HepG2 (cell line): Measurements from ENCODE around the gene FN1. TPM values are rescaled to one million over a fixed set of nuclear protein-coding genes. Genes with fewer than 3 reads are reported as not detected.

Experiments
- ARNT2 ChIP-seq: sonication (generic); formaldehyde crosslinking; IDR thresholded peaks from 2 replicates; pipeline ENCODE4 v1.8.0; 2022; ENCODE audit warnings: mild to moderate bottlenecking, low read depth, missing genetic modification reagents, moderate library complexity
- EZH2 ChIP-seq: conservative IDR thresholded peaks from 2 replicates; pipeline ENCODE4 v1.6.1; 2012; ENCODE audit warnings: mild to moderate bottlenecking, low read depth, low read length, moderate library complexity
- MAFG ChIP-seq: sonication (generic); formaldehyde crosslinking; IDR thresholded peaks from 2 replicates; pipeline ENCODE4 v1.5.1; 2020; ENCODE audit warnings: mild to moderate bottlenecking, missing genetic modification reagents
- NFRKB ChIP-seq: fragments of 450-650 bp; IDR thresholded peaks from 2 replicates; pipeline ENCODE4 v1.6.1; 2017
- PAF1 ChIP-seq: IDR thresholded peaks from 2 replicates; pipeline ENCODE4 v1.6.1; 2016; ENCODE audit warnings: missing genetic modification reagents, missing compliant biosample characterization
- POLR2A ChIP-seq, 2 experiments: IDR thresholded peaks; 2 replicates each; pipeline ENCODE4 v1.6.1; 2011; ENCODE audit warnings: low read depth in 2 of 2, low read length in 2 of 2, mild to moderate bottlenecking in 1 of 2, moderate library complexity in 1 of 2; ENCODE audit not compliant: insufficient read depth in 1 of 2
- SAFB2 ChIP-seq: sonication (generic); formaldehyde crosslinking; IDR thresholded peaks from 2 replicates; pipeline ENCODE4 v1.5.1; 2020; ENCODE audit warnings: missing genetic modification reagents, low read depth, mild to moderate bottlenecking, borderline replicate concordance
- ZNF709 ChIP-seq: sonication (generic); formaldehyde crosslinking; IDR thresholded peaks from 2 replicates; pipeline ENCODE4 v1.5.0; 2020; ENCODE audit warnings: mild to moderate bottlenecking, missing genetic modification reagents
- polyA plus RNA-seq, 8 experiments: library from polyadenylated mRNA; depleted of rRNA in 3 of 8; stranded (reverse) in 7 of 8; unstranded in 1 of 8; fragments of >200 nt; fragmentation: Illumina TruSeq in 4 of 8; extraction: Trizol in 4 of 8; gene quantifications; 2 replicates each; pipeline versions ENCODE4 v1.2.1 to v1.2.3, GENCODE V29; 2011 to 2016; ENCODE audit warnings: low read depth in 4 of 8, missing spikeins in 1 of 8, mixed read lengths in 1 of 8; ENCODE audit not compliant: insufficient read depth in 1 of 8
- total RNA-seq, 5 experiments: library from RNA; depleted of rRNA; stranded (reverse); fragments of >200 nt; fragmentation: Illumina TruSeq; extraction: Trizol; gene quantifications; 2 replicates each; pipeline ENCODE4 v1.2.3, GENCODE V29; 2016; ENCODE audit warnings: low read depth in 1 of 5
- TF ChIP-seq, protein P1 (sequence below): sonication (generic); formaldehyde crosslinking; IDR thresholded peaks from 2 replicates; pipeline ENCODE4 v1.4.0; 2020; ENCODE audit warnings: missing genetic modification reagents, borderline replicate concordance
- TF ChIP-seq, protein P2 (sequence below): sonication (generic); formaldehyde crosslinking; IDR thresholded peaks from 2 replicates; pipeline ENCODE4 v1.5.1; 2020; ENCODE audit warnings: mild to moderate bottlenecking, missing genetic modification reagents, moderate library complexity
- TF ChIP-seq, protein P3 (sequence below): sonication (generic); formaldehyde crosslinking; IDR thresholded peaks from 2 replicates; pipeline ENCODE4 v1.5.1; 2020; ENCODE audit warnings: mild to moderate bottlenecking, missing genetic modification reagents
- TF ChIP-seq, protein P4 (sequence below): sonication (generic); formaldehyde crosslinking; IDR thresholded peaks from 2 replicates; pipeline ENCODE4 v1.8.1; 2023; ENCODE audit warnings: mild to moderate bottlenecking, moderate library complexity, missing genetic modification reagents
- TF ChIP-seq, protein P5 (sequence below): sonication (generic); formaldehyde crosslinking; IDR thresholded peaks from 2 replicates; pipeline ENCODE4 v1.4.0; 2020; ENCODE audit warnings: missing genetic modification reagents

Gene FN1
- total and polyA plus RNA-seq, 2 of the 13 experiments (the other 11 are each of a cell fraction or from before 2014, with no cell fraction given), result 1,847 to 6,471 TPM

DNA sequence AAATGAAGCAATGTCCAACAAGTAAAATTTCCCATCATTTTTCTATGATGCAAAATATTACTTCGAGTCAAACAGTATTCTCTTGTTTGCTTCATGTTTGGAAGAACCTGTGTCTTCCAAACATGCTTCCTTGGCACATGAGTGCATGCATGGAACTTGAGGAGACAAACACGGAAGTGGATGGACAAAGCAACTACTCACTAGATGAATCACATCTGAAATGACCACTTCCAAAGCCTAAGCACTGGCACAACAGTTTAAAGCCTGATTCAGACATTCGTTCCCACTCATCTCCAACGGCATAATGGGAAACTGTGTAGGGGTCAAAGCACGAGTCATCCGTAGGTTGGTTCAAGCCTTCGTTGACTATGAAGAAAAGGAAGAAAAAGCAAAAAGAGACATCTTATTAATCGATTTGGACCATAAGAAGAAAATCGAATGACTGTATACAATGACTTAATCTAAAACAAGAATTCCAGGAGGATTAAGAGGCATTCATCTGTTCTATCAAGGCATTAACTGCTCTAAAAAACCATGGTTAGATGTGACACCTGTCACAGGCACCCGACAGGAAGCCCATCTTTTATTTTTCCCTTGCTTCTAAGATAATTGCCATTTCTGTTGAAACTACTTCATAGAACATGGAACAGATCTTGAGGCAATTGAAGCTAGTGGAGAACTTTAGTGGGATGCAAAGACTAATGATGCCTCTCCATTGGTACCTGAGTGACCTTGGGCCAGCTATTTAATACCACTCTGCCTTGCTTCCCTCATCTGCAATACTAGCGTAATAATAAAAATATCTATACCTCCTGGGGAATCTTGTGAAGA, 68.0 kb downstream of the FN1 start (continued):
- TF ChIP-seq, protein P1, sequence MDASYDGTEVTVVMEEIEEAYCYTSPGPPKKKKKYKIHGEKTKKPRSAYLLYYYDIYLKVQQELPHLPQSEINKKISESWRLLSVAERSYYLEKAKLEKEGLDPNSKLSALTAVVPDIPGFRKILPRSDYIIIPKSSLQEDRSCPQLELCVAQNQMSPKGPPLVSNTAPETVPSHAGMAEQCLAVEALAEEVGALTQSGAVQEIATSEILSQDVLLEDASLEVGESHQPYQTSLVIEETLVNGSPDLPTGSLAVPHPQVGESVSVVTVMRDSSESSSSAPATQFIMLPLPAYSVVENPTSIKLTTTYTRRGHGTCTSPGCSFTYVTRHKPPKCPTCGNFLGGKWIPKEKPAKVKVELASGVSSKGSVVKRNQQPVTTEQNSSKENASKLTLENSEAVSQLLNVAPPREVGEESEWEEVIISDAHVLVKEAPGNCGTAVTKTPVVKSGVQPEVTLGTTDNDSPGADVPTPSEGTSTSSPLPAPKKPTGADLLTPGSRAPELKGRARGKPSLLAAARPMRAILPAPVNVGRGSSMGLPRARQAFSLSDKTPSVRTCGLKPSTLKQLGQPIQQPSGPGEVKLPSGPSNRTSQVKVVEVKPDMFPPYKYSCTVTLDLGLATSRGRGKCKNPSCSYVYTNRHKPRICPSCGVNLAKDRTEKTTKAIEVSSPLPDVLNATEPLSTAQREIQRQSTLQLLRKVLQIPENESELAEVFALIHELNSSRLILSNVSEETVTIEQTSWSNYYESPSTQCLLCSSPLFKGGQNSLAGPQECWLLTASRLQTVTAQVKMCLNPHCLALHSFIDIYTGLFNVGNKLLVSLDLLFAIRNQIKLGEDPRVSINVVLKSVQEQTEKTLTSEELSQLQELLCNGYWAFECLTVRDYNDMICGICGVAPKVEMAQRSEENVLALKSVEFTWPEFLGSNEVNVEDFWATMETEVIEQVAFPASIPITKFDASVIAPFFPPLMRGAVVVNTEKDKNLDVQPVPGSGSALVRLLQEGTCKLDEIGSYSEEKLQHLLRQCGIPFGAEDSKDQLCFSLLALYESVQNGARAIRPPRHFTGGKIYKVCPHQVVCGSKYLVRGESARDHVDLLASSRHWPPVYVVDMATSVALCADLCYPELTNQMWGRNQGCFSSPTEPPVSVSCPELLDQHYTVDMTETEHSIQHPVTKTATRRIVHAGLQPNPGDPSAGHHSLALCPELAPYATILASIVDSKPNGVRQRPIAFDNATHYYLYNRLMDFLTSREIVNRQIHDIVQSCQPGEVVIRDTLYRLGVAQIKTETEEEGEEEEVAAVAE, result no peak
- TF ChIP-seq ZNF709 (no peak), NFRKB (no peak), ARNT2 (CRISPR knock-in tag) (no peak), EZH2 (no peak), MAFG (CRISPR knock-in tag) (no peak), POLR2A (IDR thresholded peaks at IDR 0.05; ENCODE audit: insufficient read depth in 1 of 2, low read depth in 2 of 2, low read length in 2 of 2) (peak in 1 of 2 experiments; percentile 44; a peak in 2 of 4 replicates), SAFB2 (CRISPR knock-in tag) (no peak), PAF1 (peak; percentile 68; the same call in 1 of the 2 replicates)
- TF ChIP-seq, protein P2, sequence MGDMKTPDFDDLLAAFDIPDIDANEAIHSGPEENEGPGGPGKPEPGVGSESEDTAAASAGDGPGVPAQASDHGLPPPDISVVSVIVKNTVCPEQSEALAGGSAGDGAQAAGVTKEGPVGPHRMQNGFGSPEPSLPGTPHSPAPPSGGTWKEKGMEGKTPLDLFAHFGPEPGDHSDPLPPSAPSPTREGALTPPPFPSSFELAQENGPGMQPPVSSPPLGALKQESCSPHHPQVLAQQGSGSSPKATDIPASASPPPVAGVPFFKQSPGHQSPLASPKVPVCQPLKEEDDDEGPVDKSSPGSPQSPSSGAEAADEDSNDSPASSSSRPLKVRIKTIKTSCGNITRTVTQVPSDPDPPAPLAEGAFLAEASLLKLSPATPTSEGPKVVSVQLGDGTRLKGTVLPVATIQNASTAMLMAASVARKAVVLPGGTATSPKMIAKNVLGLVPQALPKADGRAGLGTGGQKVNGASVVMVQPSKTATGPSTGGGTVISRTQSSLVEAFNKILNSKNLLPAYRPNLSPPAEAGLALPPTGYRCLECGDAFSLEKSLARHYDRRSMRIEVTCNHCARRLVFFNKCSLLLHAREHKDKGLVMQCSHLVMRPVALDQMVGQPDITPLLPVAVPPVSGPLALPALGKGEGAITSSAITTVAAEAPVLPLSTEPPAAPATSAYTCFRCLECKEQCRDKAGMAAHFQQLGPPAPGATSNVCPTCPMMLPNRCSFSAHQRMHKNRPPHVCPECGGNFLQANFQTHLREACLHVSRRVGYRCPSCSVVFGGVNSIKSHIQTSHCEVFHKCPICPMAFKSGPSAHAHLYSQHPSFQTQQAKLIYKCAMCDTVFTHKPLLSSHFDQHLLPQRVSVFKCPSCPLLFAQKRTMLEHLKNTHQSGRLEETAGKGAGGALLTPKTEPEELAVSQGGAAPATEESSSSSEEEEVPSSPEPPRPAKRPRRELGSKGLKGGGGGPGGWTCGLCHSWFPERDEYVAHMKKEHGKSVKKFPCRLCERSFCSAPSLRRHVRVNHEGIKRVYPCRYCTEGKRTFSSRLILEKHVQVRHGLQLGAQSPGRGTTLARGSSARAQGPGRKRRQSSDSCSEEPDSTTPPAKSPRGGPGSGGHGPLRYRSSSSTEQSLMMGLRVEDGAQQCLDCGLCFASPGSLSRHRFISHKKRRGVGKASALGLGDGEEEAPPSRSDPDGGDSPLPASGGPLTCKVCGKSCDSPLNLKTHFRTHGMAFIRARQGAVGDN (CRISPR knock-in tag), result no peak
- TF ChIP-seq, protein P3, sequence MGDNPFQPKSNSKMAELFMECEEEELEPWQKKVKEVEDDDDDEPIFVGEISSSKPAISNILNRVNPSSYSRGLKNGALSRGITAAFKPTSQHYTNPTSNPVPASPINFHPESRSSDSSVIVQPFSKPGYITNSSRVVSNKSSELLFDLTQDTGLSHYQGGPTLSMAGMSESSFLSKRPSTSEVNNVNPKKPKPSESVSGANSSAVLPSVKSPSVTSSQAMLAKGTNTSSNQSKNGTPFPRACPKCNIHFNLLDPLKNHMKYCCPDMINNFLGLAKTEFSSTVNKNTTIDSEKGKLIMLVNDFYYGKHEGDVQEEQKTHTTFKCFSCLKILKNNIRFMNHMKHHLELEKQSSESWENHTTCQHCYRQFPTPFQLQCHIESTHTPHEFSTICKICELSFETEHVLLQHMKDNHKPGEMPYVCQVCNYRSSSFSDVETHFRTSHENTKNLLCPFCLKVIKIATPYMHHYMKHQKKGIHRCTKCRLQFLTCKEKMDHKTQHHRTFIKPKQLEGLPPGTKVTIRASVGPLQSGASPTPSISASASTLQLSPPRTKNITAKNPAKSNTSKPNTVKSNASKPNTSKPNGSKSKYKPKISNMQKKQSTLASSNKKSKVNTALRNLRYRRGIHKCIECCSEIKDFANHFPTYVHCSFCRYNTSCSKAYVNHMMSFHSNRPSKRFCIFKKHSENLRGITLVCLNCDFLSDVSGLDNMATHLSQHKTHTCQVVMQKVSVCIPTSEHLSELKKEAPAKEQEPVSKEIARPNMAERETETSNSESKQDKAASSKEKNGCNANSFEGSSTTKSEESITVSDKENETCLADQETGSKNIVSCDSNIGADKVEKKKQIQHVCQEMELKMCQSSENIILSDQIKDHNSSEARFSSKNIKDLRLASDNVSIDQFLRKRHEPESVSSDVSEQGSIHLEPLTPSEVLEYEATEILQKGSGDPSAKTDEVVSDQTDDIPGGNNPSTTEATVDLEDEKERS (CRISPR knock-in tag), result no peak
- TF ChIP-seq, protein P4, sequence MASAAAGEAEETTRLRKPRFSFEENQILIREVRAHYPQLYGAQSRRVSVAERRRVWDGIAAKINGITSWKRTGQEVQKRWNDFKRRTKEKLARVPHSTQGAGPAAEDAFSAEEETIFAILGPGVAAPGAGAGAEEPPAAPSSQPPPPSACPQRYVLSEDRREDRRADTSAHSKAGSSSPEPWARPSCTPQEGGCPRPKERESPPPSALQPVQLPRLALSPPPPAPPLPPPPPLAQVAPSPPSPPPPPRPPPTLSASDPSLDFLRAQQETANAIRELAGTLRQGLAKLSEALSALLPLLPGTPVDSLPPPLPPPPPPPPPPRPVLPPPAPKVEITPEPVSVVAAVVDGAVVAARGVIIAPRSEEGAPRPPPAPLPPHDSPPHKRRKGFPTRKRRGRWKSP (CRISPR knock-in tag), result no peak
- TF ChIP-seq, protein P5, sequence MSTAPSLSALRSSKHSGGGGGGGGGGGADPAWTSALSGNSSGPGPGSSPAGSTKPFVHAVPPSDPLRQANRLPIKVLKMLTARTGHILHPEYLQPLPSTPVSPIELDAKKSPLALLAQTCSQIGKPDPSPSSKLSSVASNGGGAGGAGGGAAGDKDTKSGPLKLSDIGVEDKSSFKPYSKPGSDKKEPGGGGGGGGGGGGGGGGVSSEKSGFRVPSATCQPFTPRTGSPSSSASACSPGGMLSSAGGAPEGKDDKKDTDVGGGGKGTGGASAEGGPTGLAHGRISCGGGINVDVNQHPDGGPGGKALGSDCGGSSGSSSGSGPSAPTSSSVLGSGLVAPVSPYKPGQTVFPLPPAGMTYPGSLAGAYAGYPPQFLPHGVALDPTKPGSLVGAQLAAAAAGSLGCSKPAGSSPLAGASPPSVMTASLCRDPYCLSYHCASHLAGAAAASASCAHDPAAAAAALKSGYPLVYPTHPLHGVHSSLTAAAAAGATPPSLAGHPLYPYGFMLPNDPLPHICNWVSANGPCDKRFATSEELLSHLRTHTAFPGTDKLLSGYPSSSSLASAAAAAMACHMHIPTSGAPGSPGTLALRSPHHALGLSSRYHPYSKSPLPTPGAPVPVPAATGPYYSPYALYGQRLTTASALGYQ (CRISPR knock-in tag), result no peak
